ENCODE results near the gene TCF7L2.

DNA sequence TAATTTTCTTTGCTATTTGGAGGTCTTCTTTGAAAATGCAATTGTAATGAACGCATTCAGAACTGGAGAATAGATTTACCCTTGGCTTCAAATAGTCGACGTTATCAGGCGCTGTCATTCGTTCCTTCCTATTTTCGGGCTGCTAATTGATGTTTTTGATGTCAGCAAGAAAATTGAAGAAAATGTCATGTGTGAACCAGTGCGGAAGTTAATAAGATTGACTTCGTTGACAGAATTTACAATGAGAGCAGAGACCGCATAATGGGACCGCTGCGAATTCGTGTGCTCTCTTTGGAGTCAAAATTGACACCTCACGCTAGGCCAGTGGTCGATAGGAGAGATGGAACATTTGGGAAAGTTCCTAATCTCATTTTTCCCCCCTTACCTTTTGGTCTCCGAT lies 168.8 kb downstream of the TCF7L2 start:
- no peak for TF ChIP-seq CTCF (IDR thresholded peaks at IDR 0.05)
- no peak for TF ChIP-seq POLR2A (IDR thresholded peaks at IDR 0.05)
